Measurements from ENCODE around the gene C1QTNF6. TPM values are rescaled to one million over a fixed set of nuclear protein-coding genes. Genes with fewer than 3 reads are reported as not detected.

Gene C1QTNF6
- total RNA-seq, 1 experiment from 2014 or later: 7.4 TPM

DNA sequence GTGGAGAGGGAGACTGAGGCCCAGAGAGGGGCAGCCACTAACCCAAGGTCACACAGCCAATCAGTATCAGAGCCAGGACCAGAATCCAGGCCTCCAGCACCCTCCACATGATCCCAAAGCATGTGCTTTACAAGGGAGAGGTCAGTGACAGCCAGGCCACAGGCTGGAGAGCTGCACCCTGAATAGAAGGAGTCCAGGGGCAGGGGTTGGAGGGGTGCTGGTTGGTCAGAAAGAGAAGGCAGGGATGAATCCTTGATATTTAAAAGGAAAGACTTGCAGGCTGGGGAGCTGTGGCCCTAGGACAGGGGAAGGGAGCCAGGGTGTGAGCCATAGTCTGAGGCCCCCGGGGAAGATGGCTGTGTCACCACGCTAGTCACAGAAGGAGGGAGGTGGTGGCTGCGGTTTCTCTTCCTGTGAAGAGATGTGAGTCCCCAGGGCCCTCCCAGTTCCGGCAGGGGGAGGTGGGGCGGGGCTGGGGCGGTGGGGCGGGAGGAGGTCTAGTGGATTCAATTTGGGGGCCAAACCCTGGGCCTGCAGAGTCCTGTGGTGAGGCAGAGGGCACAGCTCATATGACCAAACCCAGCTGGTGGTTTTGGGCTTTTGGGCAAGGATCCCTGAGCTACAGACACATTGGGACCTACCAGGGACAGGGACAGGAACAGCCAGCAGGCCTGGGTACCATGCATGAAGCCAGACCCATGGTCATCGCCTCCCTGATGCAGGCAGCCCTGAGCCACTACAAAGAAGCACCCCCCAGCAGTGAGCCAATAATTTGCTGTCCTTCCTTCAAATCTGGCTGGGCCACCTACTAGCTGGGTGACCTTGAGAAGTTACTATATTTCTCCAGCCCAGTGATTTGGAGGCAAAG, 42.0 kb upstream of the C1QTNF6 start:
- Mint-ChIP-seq H3K4me1 (ENCODE audit: low read depth, unreplicated experiment) (no peaks in the 10 kb centered on the region), H3K4me3 (ENCODE audit: unreplicated experiment) (no peak overlapping the region), H3K27ac (ENCODE audit: unreplicated experiment) (no peak overlapping the region), H3K36me3 (ENCODE audit: insufficient read depth, unreplicated experiment) (no peaks in the 10 kb centered on the region), H3K27me3 (ENCODE audit: insufficient read depth, unreplicated experiment) (peaks cover 5% of the 10 kb centered on the region), H3K9me3 (ENCODE audit: unreplicated experiment) (no peaks in the 10 kb centered on the region)
- intact Hi-C loops (cut with micrococcal nuclease; ENCODE audit: unreplicated experiment): no loop called here
- ChIA-PET POLR2A (no interaction called here), CTCF (no interaction called here)
- no peak overlapping the region for H3K4me3 ChIP-seq (ENCODE audit: low read depth, low read length)
- no peak for DNase-seq
- no TSS peak for BruUV-seq (replicated peaks)
- H3K9me3 ChIP-seq: no peaks in the 10 kb centered on the region
- no peaks in the 10 kb centered on the region for H3K4me1 ChIP-seq
- H3K27me3 ChIP-seq (replicated peaks; ENCODE audit: control insufficient read depth, insufficient read depth, low read length): no peaks in the 10 kb centered on the region; the same call in 1 of the 2 replicates
- TF ChIP-seq, protein P1, sequence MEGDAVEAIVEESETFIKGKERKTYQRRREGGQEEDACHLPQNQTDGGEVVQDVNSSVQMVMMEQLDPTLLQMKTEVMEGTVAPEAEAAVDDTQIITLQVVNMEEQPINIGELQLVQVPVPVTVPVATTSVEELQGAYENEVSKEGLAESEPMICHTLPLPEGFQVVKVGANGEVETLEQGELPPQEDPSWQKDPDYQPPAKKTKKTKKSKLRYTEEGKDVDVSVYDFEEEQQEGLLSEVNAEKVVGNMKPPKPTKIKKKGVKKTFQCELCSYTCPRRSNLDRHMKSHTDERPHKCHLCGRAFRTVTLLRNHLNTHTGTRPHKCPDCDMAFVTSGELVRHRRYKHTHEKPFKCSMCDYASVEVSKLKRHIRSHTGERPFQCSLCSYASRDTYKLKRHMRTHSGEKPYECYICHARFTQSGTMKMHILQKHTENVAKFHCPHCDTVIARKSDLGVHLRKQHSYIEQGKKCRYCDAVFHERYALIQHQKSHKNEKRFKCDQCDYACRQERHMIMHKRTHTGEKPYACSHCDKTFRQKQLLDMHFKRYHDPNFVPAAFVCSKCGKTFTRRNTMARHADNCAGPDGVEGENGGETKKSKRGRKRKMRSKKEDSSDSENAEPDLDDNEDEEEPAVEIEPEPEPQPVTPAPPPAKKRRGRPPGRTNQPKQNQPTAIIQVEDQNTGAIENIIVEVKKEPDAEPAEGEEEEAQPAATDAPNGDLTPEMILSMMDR (IDR thresholded peaks at IDR 0.05; ENCODE audit: insufficient read depth in 1 of 2, low read depth in 1 of 2, low read length in 1 of 2, severe bottlenecking in 1 of 2, unreplicated experiment in 1 of 2): no peak
- no peaks in the 10 kb centered on the region for H3K36me3 ChIP-seq (ENCODE audit: control insufficient read depth, insufficient read depth, low read length)

DNA sequence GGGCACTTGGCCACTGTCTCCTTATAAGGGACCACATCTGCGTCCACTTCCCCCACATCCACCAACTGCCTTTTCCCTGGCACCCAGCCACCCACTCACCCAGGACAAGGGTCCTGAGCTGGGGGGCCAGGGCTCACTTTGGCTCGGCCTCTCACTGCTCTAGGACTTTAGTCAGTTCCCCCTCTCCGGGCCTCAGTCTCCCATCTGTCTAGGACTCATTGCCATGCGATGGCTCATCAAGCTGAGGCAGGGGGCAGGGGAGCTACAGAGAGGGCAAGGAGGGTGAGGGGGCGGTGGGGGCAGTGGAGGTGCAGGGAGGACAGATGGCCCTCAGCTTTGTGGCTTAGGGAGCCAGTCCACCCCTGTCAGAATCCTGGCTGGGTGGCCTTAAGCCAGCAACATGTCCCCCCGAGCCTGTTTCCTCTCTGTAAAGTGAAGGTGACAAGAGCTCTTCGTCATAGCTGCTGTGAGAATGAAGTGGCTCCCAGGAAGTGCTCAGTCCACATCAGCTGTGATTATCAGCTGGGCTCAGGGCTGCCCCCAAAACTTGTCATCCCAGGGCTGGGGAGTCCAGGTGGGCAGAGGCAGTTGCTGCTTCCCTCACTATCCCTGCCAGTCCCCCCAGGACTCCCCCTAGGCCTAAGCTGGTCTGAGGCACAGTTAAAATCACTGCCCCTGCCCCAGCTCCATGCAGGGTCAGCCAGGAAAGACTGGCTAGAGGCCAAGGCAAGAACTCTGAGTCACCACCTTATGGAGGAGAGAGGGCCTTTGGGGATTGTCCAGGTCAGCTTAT, 41.2 kb upstream of the C1QTNF6 start:
- POLR2A ChIA-PET: interaction anchor here (0.6 kb wide), 1 partner anchor 989 kb away, joined by 3 read pairs; no protein-coding TSS in a partner anchor
- CTCF ChIA-PET: no interaction called here
- Mint-ChIP-seq H3K27ac (ENCODE audit: unreplicated experiment) (no peak overlapping the region), H3K9me3 (ENCODE audit: unreplicated experiment) (no peaks in the 10 kb centered on the region), H3K27me3 (ENCODE audit: insufficient read depth, unreplicated experiment) (no peaks in the 10 kb centered on the region), H3K36me3 (ENCODE audit: insufficient read depth, unreplicated experiment) (no peaks in the 10 kb centered on the region), H3K4me3 (ENCODE audit: unreplicated experiment) (no peak overlapping the region), H3K4me1 (ENCODE audit: low read depth, unreplicated experiment) (no peaks in the 10 kb centered on the region)
- no TSS peak for BruUV-seq (replicated peaks)
- no peaks in the 10 kb centered on the region for H3K9me3 ChIP-seq
- H3K4me3 ChIP-seq (ENCODE audit: low read depth, low read length): no peak overlapping the region
- no peaks in the 10 kb centered on the region for H3K36me3 ChIP-seq (ENCODE audit: control insufficient read depth, insufficient read depth, low read length)
- DNase-seq: no peak
- H3K27me3 ChIP-seq (replicated peaks; ENCODE audit: control insufficient read depth, insufficient read depth, low read length): no peaks in the 10 kb centered on the region; the same call in 1 of the 2 replicates
- TF ChIP-seq, protein P1 (IDR thresholded peaks at IDR 0.05; ENCODE audit: insufficient read depth in 1 of 2, low read depth in 1 of 2, low read length in 1 of 2, severe bottlenecking in 1 of 2, unreplicated experiment in 1 of 2): no peak
- intact Hi-C loops (cut with micrococcal nuclease; ENCODE audit: unreplicated experiment): no loop called here
- H3K4me1 ChIP-seq: no peaks in the 10 kb centered on the region

DNA sequence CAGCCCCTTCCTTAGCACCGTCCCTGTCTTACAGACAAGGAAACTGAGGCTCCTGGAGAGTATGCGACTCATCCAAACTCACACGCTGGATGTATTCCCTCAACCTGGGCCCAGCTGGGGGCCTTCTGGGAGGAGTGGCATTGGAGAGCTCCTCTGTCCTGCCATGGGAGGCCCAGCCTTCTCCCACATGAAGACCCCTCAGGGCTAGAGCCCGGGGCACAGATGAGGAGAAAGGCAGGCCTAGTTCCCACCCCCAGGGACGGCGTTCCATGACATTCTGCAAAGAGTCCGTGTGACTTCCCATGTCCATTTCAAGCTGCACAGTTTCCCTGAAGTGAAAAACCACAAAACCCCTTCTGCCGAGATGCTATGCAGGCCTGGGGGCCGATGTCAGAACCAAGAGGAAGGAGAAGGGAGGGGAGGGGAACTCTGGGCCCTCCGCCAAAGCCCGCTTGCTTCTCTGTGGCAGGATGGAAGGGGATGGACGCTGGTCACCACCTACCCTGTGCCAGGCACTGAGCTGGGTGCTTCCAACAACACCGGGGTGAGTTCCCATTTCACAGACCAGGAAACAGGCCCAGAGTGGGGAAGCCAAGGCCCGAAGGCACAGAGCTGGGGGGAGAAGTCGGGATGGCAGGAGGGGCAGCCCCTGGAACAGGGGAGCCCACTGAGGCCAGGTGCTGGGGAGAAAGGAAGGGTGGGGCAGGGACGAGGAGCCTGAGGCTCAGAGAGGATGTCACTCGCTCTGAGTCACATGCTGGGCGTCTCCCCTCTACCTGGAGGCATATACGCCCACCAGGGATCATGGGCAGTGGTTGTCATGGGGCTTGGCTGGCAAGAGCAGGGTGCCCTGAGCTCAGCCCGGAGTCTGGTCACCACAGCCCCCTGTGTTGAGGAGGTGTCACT, 40.3 kb upstream of the C1QTNF6 start:
- Histone ChIP-seq H3K4me1 (no peaks in the 10 kb centered on the region), H3K9me3 (no peaks in the 10 kb centered on the region), H3K4me3 (ENCODE audit: low read depth, low read length) (no peak overlapping the region), H3K36me3 (ENCODE audit: control insufficient read depth, insufficient read depth, low read length) (no peaks in the 10 kb centered on the region), H3K27me3 (replicated peaks; ENCODE audit: control insufficient read depth, insufficient read depth, low read length) (no peaks in the 10 kb centered on the region)
- POLR2A ChIA-PET: interaction anchor here (0.6 kb wide), 1 partner anchor 988 kb away, joined by 3 read pairs; no protein-coding TSS in a partner anchor
- CTCF ChIA-PET: no interaction called here
- no peaks in the 10 kb centered on the region for H3K27me3 Mint-ChIP-seq (ENCODE audit: insufficient read depth, unreplicated experiment)
- intact Hi-C loops (cut with micrococcal nuclease; ENCODE audit: unreplicated experiment): no loop called here
- no peaks in the 10 kb centered on the region for H3K9me3 Mint-ChIP-seq (ENCODE audit: unreplicated experiment)
- H3K4me1 Mint-ChIP-seq (ENCODE audit: low read depth, unreplicated experiment): no peaks in the 10 kb centered on the region
- H3K27ac Mint-ChIP-seq (ENCODE audit: unreplicated experiment): no peak overlapping the region
- DNase-seq: no peak
- BruUV-seq (replicated peaks): no TSS peak
- TF ChIP-seq, protein P1 (IDR thresholded peaks at IDR 0.05; ENCODE audit: insufficient read depth in 1 of 2, low read depth in 1 of 2, low read length in 1 of 2, severe bottlenecking in 1 of 2, unreplicated experiment in 1 of 2): no peak
- no peak overlapping the region for H3K4me3 Mint-ChIP-seq (ENCODE audit: unreplicated experiment)
- no peaks in the 10 kb centered on the region for H3K36me3 Mint-ChIP-seq (ENCODE audit: insufficient read depth, unreplicated experiment)
